Measurements from ENCODE around the gene PDE3A. TPM values are rescaled to one million over a fixed set of nuclear protein-coding genes. Genes with fewer than 3 reads are reported as not detected.

The PDE3A gene
- total RNA-seq, 1 donor from 2014 or later: 5.5 TPM

DNA sequence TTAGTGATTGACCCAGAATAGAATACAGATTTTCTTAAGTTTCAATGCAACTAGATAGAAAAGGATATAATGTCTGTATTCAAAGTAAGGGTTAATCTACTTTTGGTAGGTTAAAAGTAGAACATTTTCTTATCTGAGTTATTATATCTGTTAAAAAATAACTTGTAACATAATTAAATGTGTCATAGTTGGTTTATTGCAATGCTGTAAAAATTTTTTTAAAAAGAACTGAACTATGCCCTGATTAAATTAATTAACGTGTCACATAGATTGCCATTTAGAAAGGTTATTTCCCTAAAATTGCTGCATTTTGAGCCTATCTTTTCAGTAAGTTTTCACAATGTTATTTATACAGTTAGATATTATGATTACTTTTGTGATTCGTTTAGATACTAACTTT is 89.2 kb downstream of the PDE3A start:
- TF ChIP-seq, protein P1, sequence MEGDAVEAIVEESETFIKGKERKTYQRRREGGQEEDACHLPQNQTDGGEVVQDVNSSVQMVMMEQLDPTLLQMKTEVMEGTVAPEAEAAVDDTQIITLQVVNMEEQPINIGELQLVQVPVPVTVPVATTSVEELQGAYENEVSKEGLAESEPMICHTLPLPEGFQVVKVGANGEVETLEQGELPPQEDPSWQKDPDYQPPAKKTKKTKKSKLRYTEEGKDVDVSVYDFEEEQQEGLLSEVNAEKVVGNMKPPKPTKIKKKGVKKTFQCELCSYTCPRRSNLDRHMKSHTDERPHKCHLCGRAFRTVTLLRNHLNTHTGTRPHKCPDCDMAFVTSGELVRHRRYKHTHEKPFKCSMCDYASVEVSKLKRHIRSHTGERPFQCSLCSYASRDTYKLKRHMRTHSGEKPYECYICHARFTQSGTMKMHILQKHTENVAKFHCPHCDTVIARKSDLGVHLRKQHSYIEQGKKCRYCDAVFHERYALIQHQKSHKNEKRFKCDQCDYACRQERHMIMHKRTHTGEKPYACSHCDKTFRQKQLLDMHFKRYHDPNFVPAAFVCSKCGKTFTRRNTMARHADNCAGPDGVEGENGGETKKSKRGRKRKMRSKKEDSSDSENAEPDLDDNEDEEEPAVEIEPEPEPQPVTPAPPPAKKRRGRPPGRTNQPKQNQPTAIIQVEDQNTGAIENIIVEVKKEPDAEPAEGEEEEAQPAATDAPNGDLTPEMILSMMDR (IDR thresholded peaks at IDR 0.05): no peak
- intact Hi-C loops (cut with DNase I): no loop called here
- Histone ChIP-seq H3K36me3 (no peaks in the 10 kb centered on the region), H3K4me3 (no peak overlapping the region), H3K4me1 (no peaks in the 10 kb centered on the region), H3K27ac (no peak overlapping the region), H3K27me3 (ENCODE audit: low read depth) (no peaks in the 10 kb centered on the region), H3K9me3 (no peaks in the 10 kb centered on the region)
- ATAC-seq (no peak), DNase-seq (no peak)

DNA sequence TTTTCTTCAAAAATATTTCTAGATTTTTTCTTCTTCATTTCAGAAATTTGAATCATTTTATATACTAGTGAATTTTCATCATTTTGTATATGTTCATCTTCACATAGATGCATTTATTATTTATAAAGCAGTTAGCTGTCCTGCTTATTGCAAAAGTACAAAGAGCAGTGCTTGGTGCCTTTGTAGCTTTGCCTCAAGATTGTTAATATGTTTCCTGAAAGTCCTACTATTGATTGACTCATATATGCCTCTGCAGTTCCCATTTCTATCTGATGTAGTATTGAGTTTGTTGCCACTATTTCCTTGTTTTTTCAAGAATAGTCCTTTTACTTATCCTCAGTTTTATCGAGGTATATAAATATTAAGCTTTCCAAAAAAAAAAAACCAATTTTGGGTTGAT is 89.7 kb downstream of the PDE3A start:
- H3K4me3 ChIP-seq: no peak overlapping the region

DNA sequence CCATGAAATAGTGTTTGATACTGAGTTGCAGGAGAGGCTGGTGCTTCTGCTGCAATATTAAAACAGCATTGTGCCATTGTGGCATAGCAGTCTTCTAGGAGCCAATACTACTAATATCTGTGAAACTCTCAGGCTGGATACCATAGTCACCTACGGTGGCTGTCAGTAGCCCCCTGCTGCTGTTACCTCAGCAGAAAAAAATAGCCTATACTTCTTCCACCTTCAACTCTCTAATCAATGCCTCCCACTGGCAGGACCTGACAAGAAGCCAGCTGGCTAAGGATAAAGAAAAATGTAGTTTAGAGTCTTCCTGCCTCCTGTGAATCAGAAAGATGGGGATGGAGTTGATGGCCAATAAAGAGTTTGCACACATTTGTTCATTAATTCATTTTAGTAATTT is 91.6 kb downstream of the PDE3A start:
- Histone ChIP-seq H3K4me1 (no peaks in the 10 kb centered on the region), H3K27me3 (ENCODE audit: low read depth) (no peaks in the 10 kb centered on the region), H3K4me3 (no peak overlapping the region), H3K27ac (no peak overlapping the region), H3K36me3 (no peaks in the 10 kb centered on the region), H3K9me3 (no peaks in the 10 kb centered on the region)
- DNase-seq (no peak), ATAC-seq (no peak)
- TF ChIP-seq, protein P1 (IDR thresholded peaks at IDR 0.05): no peak
- intact Hi-C loops (cut with DNase I): no loop called here

More for the DNA sequence above, 89.7 kb downstream of the PDE3A start:
- intact Hi-C loops (cut with DNase I): no loop called here
- Histone ChIP-seq H3K9me3 (no peaks in the 10 kb centered on the region), H3K27me3 (ENCODE audit: low read depth) (no peaks in the 10 kb centered on the region), H3K4me1 (no peaks in the 10 kb centered on the region), H3K27ac (no peak overlapping the region), H3K36me3 (no peaks in the 10 kb centered on the region)
- ATAC-seq: no peak
- DNase-seq: no peak
- TF ChIP-seq, protein P1 (IDR thresholded peaks at IDR 0.05): no peak

DNA sequence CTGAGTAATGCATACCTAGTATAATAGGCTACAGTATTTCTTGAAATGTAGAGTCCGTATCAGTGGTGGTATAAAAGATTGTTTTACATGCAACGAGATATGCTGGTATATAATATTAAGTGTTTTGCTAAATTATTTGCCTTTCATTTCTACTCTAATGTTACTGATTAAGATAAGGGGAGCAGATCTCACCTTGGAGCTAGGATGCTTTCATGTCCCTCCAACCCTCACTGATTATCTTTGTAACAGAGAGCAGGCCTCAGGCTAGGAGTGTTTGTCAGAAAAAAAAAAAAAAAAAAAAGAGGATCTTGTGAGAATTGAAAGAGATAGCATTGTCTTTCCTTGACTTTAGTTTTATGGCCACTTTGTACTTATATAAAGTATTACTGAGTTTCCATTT is 92.6 kb downstream of the PDE3A start:
- Histone ChIP-seq H3K27me3 (ENCODE audit: low read depth) (no peaks in the 10 kb centered on the region), H3K9me3 (no peaks in the 10 kb centered on the region), H3K36me3 (no peaks in the 10 kb centered on the region), H3K4me1 (no peaks in the 10 kb centered on the region), H3K27ac (no peak overlapping the region), H3K4me3 (no peak overlapping the region)
- no peak for ATAC-seq
- TF ChIP-seq, protein P1 (IDR thresholded peaks at IDR 0.05): no peak
- DNase-seq: no peak
- intact Hi-C loops (cut with DNase I): no loop called here

DNA sequence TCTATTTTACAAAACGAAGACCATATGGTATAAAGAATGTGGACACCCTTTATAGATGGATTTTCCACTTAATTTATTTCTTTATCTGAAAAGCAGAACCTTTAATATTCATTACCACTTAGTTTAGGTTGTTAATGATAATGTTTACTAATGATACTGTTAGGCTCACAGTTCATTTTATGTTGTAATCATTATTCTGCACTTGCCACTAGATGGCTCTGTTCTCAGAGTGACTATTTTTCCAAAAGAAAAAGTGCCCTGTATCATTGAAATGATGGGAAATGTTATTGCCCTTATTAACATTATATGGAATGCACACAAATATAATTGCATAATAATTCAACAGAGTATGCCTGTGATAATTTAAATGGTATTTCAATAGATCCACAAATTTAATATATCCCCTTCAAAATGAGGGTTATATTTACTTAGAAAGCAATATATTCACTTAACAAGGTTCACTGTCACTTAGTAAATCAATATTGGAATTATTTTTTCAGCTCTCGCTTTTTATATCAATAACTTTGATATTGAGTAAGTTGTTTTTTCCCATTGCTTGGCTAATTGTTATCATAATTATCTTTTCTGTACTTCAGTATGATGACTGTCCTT is 95.7 kb downstream of the PDE3A start:
- H3K4me3 ChIP-seq: no peak overlapping the region
- TF ChIP-seq, protein P1 (IDR thresholded peaks at IDR 0.05): peak; percentile 56
- H3K9me3 ChIP-seq: no peaks in the 10 kb centered on the region
- no peak overlapping the region for H3K27ac ChIP-seq
- no peaks in the 10 kb centered on the region for H3K36me3 ChIP-seq
- ATAC-seq (no peak), DNase-seq (no peak)
- no peaks in the 10 kb centered on the region for H3K4me1 ChIP-seq
- intact Hi-C loops (cut with DNase I): no loop called here
- no peaks in the 10 kb centered on the region for H3K27me3 ChIP-seq (ENCODE audit: low read depth)

Measured in lower lobe of right lung (tissue), 2 donors.